ENCODE data around the gene ENTHD1.

Gene ENTHD1

DNA sequence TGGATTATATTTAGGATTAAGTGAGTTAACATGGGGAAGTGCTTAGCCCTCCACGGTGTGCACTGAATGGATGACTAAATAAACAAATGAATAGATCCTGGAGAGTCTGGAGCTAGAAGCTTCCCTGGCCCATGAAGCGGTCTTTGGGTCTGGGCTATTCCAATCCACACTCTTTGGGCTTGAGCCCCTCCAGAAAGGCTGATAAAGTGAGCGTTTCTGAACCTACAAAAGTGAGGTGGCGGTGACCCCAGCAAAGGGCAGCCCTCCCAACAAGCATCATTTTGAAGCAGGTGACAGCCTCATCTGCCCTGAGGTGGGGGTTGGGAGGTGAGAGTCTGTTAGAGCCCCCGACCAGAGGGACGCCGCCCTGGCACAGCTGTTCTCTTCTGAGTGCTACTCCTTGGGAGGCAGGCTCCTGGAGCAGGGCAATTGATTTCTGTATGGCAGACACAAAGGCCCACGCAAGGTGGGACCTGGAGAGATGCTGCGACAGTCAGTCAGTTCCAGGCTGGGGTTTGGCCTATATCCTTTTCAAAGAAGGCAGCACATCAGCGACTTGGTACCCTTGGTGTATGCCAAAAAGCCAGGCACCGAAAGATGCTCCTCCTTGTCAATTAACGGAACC is 165.2 kb downstream of the ENTHD1 start:
- DNase-seq = no peak

DNA sequence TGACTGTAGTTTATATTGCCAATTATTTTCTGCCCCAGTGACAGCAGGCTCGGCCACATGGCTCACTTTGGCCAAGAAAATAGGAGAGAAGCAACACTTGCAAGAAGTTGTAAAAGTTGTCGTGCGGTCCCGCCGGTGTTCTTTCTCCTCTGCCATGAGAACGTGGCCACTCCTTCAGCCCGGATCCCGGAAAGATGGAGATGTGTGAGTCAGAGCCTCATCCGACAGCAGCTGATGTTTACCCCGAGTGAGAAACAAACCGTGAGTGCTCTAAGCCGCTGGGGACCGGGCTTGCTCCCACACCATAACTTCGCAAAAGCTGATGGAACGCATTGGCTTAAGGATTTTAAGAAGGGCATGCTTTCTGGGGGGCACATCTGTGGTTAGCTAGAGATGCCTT is 166.0 kb downstream of the ENTHD1 start:
- no peak for DNase-seq

DNA sequence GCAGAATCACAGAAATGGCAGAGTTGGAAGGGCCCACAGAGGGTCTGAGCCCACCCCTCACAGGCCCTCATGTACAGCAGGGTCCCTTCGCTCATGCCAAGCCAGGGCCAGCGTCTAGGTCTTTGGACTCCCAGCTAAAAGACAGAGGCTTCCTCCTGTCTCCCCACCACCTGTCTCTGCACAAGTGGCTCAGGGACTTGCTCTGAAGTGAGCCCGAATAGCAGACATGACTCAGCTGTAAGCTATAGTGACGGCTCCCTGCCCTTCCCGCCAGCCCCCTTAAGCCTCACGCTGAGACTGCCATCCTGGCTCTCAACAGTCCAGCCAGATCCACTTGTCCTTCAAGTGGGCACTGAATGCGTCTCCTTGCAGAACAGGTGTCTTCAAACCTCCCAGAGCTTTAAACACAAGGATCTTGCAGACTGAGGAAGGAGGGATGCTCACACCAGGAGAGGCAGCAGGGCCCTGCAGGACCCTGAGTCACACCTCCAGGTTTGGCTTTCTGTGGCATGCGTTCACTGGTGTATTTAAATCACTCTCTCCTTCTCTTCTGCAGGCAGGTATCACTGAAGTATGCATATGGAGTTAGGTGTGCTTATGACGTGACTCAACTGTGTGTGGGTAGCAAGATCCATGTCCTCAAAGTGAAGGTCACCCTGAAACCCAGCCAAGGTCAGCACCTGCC is 168.1 kb downstream of the ENTHD1 start:
- no peak for DNase-seq

DNA sequence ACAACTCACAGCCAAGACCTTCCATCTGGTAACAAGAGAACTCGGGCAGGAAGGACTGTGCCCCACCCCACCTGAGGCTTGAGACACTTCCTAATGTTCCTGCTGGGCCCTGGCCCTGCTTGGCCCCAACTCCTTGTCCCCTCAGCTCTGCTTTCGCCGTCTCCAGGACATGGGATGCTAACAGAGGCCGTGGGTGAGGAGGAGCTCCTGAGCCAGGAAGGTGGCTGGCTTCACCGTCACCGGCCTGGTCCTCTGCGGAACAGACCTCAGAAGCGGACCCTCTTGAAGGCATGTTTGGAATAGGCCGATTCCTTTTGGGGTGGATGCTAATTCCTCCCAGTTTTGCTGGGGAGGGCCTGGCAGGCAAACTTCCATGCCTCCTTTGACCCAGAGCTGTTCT is 168.7 kb downstream of the ENTHD1 start:
- no peak for DNase-seq

DNA sequence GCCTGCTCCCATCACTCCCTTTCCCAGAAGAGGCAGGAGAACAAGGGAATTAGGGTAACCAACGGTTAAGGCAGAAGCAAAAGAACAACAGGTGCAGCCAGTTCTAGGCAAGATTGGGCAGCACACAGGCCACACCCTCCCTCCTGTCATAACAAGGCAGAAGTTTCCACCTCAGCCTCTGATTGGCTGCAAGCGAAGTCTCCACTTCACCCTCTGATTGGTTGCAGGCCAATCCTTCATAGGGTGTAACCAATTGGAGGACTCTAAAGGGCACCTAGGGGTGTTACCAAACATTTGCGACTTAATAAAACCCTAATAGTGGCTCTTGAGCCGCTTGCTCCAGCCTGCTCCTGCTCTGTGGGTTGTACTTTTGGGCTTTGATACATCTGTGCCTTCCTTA is 169.2 kb downstream of the ENTHD1 start:
- no peak for DNase-seq

DNA sequence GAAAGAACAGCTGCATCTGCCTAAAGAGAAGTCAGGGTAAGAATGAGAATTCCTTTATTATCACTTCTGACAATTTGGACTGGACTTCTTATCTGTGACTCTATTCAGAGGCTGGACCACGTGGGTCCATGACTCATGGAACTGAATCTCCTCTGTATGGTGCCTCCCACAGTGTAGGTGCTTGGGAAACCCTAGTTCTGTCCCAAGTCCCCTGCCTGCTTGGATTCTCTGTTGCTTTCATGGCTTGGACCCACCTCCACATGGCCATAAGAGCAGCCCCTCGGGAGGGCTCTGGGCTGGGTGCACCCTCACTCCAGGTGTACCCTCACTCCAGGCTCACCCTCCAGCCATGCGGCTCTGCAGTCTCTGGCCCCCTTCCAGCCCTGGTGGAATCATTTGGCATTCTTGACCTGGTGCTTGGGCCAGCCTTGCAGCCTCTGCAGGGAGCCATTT is 169.6 kb downstream of the ENTHD1 start:
- DNase-seq = no peak

DNA sequence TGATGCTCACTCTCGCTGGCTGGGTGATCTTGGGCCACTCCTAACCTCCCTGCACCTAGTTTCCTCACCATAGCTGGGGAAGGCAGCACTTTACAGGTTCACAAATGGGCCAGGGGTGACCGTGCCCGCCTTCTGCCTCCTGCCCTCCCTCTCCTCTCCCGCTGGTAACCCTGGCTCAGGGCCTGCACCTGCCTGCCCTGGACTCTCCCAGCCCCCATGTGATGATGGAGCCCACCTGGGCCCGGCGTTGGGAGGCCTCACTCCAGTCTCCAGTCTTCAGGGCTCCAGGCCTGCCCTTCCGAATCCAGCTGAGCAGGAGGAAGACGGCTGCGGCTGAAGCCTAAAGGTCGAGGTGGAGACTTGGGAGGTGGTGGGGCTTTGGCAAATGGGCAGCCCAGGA is 170.1 kb downstream of the ENTHD1 start:
- no peak for DNase-seq

DNA sequence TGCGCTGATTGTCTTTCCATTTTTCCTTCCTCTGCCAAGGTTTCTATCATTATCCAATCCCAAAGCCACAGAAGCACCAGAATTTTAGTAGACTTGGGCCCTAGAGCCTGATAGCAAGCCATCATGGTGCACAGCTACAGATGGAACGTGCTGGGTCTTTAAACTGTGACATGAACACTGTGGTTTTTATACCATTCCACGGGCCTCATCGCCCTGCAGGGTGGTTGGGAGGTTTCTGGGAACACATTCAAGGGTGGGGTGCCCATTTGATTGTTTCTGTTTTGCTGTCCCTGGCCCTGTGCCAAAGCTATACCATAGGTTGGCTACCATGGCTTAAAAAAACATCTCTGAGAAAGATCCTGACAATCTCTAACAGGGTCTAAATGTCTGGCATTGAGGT is 171.1 kb downstream of the ENTHD1 start:
- DNase-seq = no peak

DNA sequence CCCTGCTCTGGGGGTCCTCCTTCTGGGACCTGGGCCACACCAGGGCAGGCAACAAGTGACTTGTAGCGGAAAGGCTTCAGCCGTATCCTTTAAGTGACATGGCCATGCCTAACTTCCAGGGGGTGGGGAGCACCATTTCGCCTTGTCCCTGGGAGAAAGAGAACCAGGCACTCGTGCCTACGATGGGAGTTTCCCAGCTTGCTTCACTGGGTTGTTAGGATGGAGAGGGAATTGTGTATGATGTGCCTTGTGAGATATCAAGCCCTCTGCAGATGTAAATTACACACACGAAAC is 171.6 kb downstream of the ENTHD1 start:
- DNase-seq = no peak

DNA sequence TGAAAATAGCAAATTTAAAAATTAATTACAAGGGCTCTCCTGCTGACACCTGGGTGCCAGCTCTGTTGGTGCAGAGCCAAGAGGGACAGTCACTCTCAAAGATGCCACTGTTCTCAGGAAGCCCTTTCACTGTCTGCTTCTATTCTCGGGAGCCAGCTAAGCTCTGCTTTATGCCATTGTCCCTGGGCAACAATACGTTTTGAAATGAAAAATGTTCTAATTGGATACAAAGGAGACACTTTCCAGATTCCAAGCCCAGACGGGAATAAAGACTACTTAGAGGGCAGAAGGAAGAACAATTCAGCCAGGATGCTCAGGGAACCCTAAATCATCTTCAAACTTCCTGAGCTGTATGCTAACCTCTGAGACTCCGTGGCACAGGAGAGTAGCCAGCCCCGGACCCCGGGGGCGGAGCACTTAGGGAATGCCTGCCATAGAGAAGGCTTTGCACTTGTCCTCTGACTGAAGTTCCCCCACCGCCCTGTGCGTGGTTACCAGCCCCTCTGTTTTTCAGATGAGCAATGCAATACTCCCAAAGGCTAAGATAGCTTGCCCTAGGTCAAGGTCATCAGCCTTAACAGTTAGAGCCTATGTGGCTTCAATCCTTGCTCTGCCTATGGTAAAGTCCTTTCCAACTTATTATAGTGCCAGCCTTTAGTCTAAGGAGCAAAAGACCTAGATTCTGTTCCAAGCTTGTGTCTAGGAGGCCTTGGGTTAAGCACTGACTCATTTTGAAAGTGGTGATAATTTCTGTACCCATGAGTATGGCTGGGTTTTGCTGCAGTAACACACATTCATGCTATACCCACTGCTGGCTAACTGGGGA is 172.1 kb downstream of the ENTHD1 start:
- no peak for DNase-seq

DNA sequence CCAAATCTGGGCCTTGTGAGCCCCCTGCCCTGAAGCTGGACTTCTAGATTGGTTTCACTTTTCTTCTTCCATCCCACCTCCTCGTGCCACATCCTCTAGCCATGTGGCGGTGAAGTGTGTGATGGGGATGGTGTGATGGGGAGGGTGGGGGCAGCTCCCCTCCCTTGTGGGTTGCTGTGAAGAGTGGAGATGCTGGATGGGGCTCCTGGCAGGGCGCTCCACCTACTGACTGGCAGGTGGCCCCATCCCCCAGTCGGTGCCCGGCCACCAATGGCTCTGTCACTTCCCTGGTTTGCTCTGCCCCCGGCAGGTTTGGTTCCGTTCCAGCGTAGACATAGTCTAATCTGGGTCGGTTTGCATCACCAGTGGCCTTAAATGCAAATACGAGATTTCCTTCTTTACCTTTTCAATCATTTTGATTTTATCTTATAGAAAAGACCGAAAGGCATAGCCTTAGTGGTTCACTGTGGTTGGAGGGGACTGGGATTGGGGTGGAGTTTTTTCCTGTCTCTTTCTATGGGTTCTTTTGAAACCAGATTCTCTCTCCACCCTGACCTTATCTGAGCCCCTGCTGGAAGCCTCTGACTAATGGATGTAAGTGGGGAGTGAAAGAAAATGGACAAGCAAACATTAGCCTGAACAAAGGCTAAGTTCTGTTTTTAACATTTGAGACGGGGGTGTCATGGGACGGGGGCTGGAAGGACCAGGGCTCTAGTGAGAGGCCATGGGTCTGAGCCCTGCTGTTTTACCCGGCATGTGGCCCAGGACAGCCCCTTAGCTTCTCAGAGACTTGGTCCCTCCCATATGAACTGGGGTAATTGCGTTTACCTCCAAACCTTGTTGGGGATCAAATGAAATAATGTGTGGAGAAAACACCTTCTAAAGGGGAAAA is 173.8 kb downstream of the ENTHD1 start:
- no peak for DNase-seq

DNA sequence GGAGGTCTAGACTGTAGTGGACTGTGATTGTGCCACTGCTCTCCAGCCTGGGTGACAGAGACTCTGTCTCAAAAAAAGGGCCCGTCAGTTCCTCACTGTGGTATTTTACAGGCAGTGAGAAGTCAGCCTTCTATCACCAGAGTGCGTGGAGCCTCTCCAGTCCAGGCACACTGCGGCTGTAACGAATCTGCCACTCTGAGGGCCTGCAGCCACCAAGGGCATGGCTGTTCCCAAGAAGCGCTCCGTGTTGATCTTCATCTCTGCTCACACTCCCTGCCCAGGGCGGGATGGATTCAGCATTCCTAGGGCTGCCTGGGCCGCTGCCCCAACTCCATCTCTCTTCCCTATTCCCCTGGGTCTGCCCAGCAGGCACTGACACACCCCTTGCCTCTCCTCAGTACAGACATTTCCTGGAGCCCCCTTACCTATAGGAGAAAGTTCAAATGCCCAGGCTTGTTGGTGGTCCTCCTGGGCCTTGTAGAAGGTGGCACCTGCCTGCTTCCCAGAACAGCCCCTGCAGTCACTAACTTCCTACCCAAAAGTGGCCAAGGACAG is 174.6 kb downstream of the ENTHD1 start:
- no peak for DNase-seq

DNA sequence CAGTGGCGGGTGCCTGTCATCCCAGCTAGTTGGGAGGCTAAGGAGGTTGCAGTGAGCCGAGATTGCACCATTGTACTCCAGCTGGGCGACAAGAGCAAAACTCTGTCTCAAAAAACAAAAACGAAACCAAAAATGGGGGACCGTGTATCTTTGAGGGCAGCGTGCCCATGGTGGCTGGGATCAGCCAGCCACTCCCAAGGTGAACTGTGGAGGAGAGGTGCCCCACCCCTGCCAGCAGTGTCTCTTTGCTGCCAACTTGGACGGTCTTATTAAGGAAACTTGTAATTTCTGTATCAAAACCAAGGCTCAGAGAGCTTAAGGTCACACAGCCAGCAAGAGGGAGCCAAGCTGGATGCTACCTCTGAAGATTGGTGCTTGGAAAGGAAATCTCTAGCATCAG is 175.4 kb downstream of the ENTHD1 start:
- no peak for DNase-seq

DNA sequence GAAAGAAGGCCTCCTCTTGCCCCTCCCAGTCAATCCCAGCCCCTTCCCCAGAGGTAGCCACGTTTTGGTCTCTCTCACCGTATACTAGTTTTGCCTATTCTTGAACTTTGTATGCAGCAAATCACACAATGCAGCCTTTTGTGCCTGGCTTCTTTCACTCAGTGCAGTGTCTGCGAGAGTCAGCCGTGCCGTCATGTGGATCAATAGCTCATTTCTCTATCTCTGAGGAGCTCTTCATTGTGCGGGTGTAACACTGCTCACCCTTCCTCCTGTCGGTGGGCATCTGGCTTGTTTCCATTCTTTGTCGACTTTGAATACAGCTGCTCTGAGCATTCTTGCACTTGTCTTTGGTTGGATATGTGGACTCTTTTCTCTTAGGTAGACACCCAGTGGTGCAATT is 176.5 kb downstream of the ENTHD1 start:
- no peak for DNase-seq

DNA sequence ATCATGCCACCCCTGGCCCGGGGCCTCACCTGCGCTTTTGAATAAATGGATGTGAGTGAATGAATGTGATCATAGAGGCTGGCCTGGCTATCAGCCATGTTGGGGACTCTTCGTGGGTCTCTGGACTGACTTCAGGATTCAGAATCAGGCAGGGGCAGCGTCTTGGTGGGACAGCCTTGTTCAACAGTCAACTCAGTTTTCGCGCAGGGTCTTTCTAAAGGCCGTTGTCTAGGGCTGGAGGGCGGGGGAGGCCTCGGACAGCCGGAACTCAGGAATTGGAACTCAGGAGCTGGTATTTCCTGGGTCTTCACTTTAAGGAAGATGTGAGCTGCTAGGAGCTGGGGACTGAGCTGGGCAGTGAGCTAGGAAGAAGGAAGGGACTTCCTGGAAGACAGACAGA is 177.0 kb downstream of the ENTHD1 start:
- DNase-seq = no peak

DNA sequence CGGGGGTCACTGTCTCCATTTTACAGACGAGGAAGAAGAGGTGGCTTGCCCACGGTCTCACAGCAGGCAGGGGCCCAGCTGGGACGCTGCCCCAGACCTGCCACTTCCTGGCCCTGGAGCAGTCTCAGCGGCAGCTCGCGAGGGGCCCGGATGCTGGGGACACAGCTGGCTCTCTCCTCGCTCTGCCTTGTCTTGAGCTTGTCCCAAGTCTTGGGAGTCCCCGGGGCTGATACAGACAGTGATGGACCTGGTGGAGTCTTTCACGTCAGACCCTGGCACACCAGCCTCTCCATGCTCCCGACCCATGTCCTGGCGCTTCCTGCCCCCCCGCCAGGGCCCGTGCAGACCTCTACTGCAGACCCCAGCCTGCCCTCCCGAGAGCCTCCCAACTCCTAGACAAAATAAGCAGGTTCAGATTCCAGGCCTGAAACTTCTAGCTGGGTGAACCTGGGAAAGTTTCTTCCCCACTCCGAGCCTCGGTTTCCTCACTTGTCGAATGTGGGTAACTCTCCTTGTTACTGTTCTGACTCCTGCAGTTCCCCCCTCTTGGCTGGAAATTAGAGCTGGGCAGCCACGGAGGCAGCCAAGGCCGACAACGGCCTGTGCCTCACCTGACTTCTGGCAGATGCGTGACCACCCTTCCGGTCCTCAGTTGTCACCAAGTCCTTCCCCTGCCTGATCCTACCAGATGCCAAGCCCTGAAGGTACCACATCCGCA is 177.6 kb downstream of the ENTHD1 start:
- DNase-seq = no peak

DNA sequence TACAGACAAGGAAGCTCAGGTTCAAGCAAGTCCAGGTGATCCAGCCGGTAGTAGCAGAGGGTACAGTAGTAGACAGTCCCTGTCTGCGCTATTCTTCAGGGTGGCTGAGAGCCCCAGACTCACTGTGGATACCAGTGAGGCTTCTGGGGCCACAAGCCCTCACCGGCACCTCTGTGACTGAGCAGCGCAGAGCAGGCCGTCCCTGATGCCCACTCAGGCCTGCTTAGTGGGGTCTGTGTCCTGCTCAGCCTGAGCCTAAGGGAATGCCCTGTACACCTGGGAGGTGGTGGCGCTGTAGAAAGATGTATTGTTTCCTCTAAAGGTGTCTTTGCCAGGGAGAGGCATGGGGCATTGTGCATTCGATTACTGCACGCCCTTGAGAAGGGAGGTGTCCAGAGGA is 179.2 kb downstream of the ENTHD1 start:
- no peak for DNase-seq

DNA sequence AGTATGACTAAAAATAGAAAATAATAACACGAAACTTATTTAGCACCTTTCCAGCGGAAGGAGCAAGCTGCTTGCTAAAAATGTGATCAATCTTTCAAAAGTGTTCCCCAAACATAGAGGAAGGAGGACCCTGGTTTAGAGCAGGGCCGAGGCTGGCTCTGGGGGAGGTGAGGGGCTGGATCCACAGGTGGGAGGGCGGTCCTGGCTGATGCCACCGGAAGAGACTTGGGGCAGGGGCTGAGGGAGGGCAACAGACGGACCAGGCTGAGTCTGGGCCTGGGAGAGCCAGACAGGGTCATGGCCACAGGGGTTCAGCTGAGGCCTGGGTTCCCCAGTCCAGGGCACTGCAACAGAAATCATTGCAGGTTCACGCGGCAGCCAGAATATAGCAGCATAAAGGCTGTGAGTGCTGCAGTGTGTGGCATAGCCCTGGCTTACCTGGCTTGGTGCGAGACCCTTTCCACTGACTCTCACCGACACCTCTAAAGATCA is 179.7 kb downstream of the ENTHD1 start:
- no peak for DNase-seq

DNA sequence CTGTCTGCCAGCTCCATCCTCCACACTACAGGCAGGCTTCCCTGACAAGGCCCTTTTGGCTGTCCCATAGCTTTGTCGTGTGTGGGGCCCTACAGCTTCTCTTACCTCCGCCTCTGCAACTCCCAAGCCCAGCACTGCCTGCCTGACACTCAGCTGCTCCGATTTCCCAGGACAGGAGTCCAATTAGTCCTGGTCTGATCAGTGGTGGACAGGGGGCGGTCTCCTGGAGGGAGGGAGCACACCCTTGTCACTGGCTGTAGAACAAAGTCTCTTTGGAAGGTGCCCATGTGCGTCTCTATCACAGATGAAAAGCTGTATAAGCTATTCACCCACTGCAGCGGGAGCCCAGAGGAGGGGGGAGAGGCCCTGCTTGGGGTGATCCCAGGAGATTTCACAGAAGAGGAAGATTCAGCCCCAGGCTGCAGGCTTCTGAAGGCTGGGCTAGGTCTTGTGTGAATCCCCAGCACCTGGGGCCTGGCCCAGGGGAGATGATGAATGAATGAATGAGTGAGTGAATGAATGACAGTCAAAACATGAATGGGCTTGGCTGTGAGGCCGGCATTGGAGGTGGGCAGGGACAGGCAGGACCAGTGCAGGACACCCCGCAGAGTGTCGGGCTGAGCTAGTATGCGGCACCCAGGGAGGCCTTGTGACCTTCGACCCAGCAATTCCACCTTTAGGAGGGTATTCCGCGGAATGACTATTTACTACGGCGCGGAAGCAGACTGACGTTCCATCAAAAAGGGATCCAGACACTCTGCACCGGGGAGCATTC is 180.6 kb downstream of the ENTHD1 start:
- no peak for DNase-seq

DNA sequence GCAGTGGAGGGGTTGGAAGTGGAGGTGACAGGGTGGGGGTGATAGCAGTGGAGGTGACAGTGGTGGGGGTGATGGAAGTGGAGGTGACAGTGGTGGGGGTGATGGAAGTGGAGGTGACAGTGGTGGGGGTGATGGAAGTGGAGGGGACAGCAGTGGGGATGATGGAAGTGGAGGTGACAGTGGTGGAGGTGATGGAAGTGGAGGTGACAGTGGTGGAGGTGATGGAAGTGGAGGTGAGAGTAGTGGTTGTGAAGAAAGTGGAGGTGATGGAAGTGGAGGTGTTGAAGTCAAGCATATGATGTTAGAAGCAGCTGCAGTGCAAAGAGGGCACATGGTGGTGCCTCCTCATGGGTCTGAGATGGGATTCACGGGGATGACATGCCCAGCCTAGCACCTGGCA is 181.5 kb downstream of the ENTHD1 start:
- no peak for DNase-seq

Data from activated CD4-positive, CD25-positive, alpha-beta regulatory T cell (primary cell).